NCI-H82 (cell line): ENCODE results near the gene SETD1A.
A peak's percentile ranks its signal among the peaks of the same experiment; 100 is the strongest.
"Not testable (repeated sequence)": the region's sequence is repeated elsewhere in the genome, so short reads cannot be mapped to it uniquely, and the experiment has no call there.

Experiments
- DNase-seq: peaks from one replicate; lab custom pipeline; 2025; lab: John Stamatoyannopoulos, UW

The SETD1A gene

DNA sequence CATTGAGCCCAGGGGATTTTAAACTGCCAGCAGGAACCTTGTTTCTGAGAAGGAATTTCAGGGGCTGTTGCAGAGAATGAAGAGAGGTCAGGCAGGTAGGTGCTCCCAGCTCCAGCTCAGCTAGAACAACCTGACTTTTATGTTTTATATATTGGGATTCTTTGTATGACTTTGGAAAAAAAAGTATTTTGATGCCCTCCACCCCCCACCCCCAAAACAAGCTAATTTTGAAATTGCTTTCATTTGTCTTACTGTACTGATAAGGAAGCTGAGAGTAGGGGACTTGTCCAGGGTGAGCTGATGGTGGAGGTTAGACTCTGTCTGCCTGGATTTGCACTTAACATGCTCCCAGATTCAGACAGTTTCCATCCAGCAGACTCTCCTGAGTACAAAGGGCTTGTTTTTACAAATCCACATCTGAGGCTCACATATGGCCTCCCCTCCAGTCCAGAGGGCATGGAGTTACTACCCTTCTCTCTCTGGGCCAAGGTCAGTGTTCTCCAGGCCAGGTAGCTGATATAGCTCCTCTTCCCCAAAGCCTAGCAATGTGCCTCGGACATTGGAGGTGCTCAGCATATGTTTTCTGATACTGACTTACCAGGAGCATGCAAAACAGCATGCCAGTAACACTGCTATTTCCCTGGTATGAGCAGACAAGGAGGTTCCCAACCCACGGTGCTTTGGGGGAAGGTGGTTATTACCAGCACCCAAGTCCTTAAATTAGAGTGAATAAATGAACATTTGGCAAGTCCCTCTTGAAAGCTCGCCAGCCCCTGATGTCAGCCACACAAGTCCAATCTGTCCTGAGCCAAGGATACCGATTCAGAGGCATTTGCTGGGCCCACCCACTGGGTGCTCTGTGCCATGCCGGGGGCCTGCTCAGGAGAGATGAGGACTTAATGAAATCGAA, 41.6 kb downstream of the SETD1A start:
- no peak for DNase-seq

GRCh38 chr16:31000671-31001382, 43.3 kb downstream of the SETD1A start:
- no peak for DNase-seq

- no peak for DNase-seq
Observed at GRCh38 chr16:31001507-31002249, 44.1 kb downstream of the SETD1A start.

DNA sequence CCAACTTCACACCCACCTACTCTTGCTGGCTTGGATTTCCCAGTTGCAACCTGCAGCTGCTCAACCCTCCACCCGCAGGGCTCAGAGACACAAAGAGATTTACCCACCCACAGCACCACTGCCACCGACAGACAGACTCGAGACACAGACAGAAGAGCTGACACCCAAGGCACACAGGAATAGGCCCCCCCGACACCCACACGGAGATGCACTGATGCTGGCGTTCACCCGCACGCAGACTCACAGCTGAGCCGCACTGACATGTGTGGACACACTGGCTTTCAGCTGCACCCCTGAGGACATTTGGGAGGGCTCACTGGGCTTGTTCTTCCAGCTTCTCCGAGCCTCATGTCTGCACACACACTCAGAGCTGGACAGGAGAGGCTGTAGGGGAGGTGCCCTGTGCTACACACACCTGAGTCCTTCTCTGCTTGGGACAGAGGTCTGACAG, 44.7 kb downstream of the SETD1A start:
- DNase-seq, result no peak

- peak; percentile 43 for DNase-seq
Observed at GRCh38 chr16:31002862-31003341, 45.3 kb downstream of the SETD1A start.

GRCh38 chr16:31003744-31004143, 46.2 kb downstream of the SETD1A start:
- DNase-seq, result no peak

DNA sequence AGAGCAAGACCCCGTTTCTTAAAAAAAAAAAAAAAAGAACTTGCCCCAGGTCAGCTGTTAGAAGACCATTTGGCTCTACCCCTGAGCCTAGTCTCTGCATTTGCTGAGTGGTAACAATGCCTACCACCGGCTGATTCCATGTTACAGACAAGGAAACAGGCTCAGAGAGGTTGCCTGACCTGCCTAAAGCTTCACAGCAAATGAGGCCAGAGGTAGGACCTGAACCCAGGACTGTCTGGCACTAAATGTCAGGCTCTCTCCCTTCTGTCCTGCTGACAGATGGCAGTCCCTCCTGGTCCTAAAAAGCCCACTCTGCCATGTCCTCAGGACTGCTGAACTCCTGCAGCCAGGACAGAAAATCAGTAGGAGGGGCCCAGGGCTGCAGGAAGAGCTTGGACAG, 47.1 kb downstream of the SETD1A start:
- DNase-seq, result no peak

- peak; percentile 52 for DNase-seq
Observed at GRCh38 chr16:31005350-31006085, 48.0 kb downstream of the SETD1A start.

DNA sequence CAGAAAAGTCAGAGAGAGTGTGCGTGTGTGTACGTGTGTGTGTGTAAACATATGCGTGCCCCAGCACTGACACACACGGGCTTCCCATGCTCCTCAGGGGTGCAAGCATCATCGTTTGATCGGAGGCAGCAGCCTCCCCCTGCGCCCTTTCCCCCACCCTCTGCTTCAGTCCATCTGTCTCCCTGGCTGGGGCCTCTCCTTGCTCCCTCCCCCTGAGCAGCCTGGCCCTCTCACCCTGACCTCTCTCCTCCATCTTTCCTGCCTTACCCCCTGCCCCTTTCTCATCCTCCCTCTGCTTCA, 48.5 kb downstream of the SETD1A start:
- DNase-seq, result peak; percentile 79

DNA sequence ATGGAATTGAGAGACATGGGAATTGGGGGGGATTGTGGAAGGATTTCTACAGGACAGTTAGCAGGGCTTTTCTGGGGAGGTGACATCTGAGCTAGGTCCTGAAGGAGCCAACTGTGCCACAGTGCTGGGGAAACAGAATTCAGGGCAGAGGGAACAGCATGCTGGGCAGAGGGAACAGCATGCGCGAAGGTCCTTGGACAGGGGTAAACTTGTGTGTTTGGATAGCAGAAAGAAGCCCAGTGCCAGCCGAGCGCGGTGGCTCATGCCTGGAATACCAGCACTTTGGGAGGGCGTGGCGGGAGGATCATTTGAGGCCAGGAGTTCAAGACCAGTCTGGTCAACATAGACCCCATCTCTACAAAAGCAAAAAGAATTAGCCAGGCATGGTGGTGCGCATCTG, 49.0 kb downstream of the SETD1A start:
- no peak for DNase-seq

DNA sequence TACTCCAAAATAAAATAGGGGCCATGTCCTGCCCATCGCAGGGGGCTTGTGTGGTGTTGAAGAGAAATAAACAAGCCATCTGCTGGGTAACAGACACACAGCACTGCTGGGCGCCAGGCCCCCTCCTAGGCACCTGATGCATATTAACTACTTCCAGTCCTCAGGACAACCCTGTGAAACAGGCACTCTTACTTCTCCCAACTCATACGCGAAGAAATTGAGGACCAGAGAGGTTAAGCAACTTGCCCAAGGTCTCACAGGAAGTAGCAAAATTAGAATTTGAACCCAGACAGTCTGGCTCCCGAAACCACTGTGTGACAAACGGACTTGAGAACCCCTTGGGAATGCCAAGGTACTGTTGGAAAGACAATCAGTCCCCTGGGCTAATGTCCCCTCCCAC, 50.1 kb downstream of the SETD1A start:
- DNase-seq, result no peak

DNA sequence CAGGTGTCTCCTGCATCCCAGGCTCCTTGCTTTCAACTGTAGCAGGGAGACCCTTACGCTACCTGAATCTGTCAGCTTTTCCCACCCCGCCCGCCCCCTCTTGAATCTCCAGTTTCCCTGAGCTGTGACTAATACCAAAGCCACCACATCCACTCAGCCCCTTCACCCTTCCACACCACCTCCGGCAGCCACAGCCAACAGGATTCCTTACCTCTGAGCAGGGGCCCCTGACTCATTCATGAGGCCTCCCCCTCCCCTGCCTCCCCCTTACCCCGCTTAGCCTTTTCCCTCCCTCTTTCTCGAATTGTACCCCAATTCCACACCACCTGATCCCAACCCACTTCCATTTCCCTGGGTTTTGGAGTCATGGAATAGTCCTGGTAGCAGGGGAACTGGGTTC, 50.6 kb downstream of the SETD1A start:
- no peak for DNase-seq

DNA sequence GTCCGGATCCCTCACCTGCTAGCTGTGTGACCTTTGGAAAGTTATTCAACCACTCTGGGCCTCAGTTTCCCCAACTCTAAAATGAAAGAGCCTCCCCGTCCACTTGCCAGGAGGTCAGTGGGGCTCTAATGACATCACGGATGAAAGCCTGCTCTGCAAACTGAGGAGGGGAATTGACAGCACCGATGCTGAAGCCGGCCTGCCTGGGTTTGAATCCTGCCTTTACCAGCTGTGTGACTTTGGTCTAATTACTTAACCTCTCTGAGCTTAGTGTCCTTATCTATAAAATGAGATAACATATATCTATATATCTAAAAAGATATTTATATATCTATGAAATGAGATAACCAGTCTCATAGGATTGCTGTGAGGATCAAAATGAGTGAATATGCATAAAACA, 51.0 kb downstream of the SETD1A start:
- DNase-seq, result no peak

DNA sequence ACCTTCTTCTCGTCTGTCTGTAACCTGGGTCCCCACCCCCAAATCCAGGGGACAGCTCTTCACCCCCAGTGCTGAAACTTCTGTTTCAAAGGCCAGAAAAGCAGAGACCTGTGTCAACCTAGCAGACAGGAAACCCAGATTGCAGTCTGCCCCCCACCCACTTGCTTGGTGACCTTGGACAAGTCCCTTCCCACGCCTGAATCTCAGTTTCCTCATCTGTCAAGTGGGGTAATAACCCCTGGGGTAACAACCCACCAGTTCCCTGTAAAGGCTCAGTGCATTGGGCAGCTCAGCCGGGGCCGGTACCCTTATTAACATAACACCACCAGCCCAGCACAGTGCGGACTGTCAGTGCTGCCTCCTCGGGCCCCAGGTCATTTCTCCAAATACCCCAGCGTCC, 51.6 kb downstream of the SETD1A start:
- no peak for DNase-seq

DNA sequence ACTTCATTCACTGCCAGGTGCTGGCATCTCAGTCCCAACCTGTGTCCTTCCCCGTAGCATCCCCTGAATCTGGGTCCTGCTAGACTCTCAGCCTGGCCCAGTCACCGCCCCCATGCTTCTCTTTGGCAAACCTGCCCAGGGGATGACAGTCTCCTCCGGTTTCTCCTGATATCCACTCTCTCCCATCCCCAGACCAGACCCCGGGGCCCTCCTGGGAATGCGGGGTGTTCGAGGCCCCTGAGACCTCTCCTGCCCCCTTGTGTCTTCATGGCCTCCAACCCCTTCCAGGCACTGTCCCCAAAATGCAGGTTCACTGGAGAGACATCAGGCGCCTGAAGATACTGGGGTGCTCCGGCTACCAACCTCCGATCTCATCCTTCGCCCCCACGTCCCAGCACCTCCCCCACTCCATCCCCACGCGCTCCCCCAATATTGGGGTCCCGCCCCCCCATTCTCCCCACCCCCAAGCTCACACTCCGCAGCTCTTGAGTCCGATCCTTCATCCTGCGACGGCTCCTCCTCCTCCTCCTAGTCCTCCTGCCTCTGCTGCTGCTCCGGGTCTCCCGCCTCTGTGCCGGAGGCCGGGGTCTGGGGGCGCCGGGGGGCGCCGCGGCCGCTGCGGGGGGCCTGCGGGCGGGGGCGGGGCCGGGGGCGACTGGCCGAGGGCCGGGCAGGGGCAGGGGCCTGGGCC, 52.5 kb downstream of the SETD1A start:
- peak; percentile 9 for DNase-seq

GRCh38 chr16:31010585-31011325, 53.2 kb downstream of the SETD1A start, which contains the start of gene STX1B:
Gene STX1B (minus strand): TSS chr16:31010638. CDS start chr16:31010396, 242 bp downstream.
- DNase-seq, result peak; percentile 70

GRCh38 chr16:31011815-31012214, 54.3 kb downstream of the SETD1A start:
- not testable (repeated sequence) for DNase-seq

DNA sequence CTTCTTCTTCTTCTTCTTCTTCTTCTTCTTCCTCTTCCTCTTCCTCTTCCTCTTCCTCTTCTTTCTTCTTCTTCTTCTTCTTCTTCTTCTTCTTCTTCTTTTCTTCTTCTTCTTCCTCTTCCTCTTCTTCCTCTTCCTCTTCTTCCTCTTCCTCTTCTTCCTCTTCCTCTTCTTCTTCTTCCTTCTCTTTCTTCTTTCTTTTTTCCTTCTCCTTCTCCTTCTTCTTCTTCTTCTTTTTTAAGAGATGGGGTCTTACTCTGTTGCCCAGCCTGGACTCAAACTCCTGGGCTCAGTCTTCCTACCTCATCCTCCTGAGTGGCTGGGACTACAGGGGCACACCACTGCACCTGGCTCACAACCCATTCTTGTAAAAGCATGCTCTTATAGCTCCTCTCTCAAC, 55.7 kb downstream of the SETD1A start:
- DNase-seq, result not testable (repeated sequence)

DNA sequence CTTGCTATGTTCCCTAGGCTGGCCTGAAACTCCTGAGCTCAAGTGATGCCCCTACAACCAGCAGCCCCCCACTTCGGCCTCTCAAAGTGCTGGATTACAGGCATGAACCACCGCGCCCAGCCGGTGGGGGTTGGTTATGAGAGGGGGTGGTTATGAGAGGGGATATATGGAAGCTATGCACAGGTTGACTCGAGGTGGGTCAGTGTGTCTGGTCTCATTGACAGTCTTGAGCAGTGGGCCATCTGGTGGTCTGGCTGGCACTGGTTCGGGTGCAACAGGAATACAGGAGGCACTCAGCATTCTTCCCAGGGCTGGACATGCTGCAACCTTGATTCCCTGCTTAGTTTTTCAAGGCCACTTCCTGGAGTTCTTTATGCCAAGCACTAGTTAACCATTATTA, 58.5 kb downstream of the SETD1A start:
- DNase-seq, result peak; percentile 31

DNA sequence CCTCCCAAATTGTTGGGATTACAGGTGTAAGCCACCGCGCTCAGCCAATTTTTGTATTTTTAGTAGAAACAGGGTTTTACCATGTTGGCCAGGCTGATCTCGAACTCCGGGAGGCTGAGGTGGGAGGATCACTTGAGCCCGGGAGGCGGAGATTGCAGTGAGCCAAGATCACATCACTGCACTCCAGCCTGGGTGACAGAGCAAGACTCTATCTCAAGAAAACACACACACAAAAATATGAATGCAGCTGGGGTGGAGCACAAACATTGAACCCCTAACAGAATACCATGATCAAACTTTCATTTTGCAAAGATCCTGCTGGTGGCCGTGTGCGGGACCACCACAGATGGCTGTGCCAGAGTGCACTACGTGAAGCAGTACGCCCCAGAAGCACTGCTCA, 60.2 kb downstream of the SETD1A start:
- DNase-seq, result not testable (repeated sequence)
